ENCODE results near the gene AHCYL1. TPM values are rescaled to one million over a fixed set of nuclear protein-coding genes. Genes with fewer than 3 reads are reported as not detected.

The AHCYL1 gene
- total RNA-seq, 1 experiment from 2014 or later = 89.0 TPM

DNA sequence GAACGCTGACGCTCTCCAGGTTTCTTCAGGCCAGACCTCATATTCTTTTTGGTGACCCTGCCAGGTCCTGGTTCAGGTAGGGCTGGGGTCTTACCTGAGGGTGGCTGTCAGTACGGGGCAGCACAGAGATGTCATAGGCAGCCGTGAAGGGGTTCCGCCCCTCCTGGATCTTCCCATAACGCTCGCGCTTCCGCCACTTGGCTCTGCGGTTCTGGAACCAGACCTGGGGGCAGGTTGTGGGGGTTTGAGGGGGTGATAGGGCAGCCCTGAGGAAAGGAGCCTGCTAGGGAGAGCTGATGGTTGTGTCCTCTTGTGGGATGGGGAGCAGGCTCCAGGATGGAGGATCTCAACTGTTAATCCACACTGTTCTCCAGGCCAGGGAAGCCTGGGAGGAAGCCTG, 76.8 kb downstream of the AHCYL1 start:
- Histone ChIP-seq H2BK5ac (ENCODE audit: insufficient read length, low read length) (no peak overlapping the region), H3K27ac (ENCODE audit: insufficient read length, low read depth, low read length) (no peak overlapping the region), H2AFZ (ENCODE audit: low read length) (no peak overlapping the region), H3K23me2 (ENCODE audit: insufficient read length, low read depth, low read length, poor library complexity, severe bottlenecking) (no peaks in the 10 kb centered on the region), H3K79me2 (ENCODE audit: insufficient read depth, low read length) (no peaks in the 10 kb centered on the region), H2BK20ac (ENCODE audit: low read depth, low read length, poor library complexity, severe bottlenecking) (no peak overlapping the region), H4K8ac (replicated peaks; ENCODE audit: insufficient read length, low read depth, low read length) (no peak overlapping the region), H2BK120ac (ENCODE audit: low read depth, low read length, poor library complexity, severe bottlenecking) (no peak overlapping the region), H2BK12ac (ENCODE audit: insufficient read length, low read depth, low read length) (no peak overlapping the region), H3K4me2 (ENCODE audit: insufficient read depth, insufficient read length, low read length) (no peak overlapping the region), H3K9ac (ENCODE audit: extremely low read depth, insufficient read length, low read length) (no peak overlapping the region), H4K5ac (ENCODE audit: insufficient read length, low read depth, low read length) (no peak overlapping the region), H2AK5ac (ENCODE audit: insufficient read length, low read length) (no peak overlapping the region), H3K4me1 (ENCODE audit: insufficient read depth, low read length) (no peaks in the 10 kb centered on the region), H3K14ac (ENCODE audit: insufficient read depth, low read length) (no peak overlapping the region), H3K27me3 (ENCODE audit: insufficient read depth, low read length) (peaks cover 8% of the 10 kb centered on the region; the same call in 1 of the 2 replicates), H3K18ac (ENCODE audit: insufficient read length, low read depth, low read length) (no peak overlapping the region), H3T11ph (ENCODE audit: low read length) (no peak overlapping the region), H3K23ac (ENCODE audit: insufficient read length, low read depth, low read length) (no peak overlapping the region), H3K4ac (ENCODE audit: low read depth, low read length) (no peak overlapping the region), H2BK15ac (ENCODE audit: low read depth, low read length) (no peak overlapping the region), H3K56ac (ENCODE audit: insufficient read length, low read depth, low read length) (no peak overlapping the region), H3K79me1 (ENCODE audit: insufficient read depth, low read depth, low read length, poor library complexity, severe bottlenecking) (no peaks in the 10 kb centered on the region), H4K20me1 (ENCODE audit: control insufficient read depth, insufficient read depth, insufficient read length) (no peaks in the 10 kb centered on the region), H4K91ac (ENCODE audit: insufficient read length, low read depth, low read length) (no peak overlapping the region), H3K9me3 (ENCODE audit: control insufficient read depth, low read depth, low read length) (no peaks in the 10 kb centered on the region)
- no CpG with 5 or more reads among the region's 10 CpGs for WGBS (ENCODE audit: extremely low coverage, insufficient read length, low lambda C conversion rate)
- no peak for DNase-seq
- Mint-ChIP-seq H3K4me1 (no peaks in the 10 kb centered on the region), H3K4me3 (no peak overlapping the region), H3K36me3 (ENCODE audit: insufficient read depth in 1 of 3, low read depth in 3 of 3) (peaks cover 22 to 39% (median 37%) of the 10 kb centered on the region in 3 experiments), H3K27ac (no peak overlapping the region), H3K27me3 (ENCODE audit: low read depth) (peaks cover 28% of the 10 kb centered on the region), H3K9me3 (no peaks in the 10 kb centered on the region; a peak in 1 of 5 replicates)
- TF ChIP-seq, protein P1, sequence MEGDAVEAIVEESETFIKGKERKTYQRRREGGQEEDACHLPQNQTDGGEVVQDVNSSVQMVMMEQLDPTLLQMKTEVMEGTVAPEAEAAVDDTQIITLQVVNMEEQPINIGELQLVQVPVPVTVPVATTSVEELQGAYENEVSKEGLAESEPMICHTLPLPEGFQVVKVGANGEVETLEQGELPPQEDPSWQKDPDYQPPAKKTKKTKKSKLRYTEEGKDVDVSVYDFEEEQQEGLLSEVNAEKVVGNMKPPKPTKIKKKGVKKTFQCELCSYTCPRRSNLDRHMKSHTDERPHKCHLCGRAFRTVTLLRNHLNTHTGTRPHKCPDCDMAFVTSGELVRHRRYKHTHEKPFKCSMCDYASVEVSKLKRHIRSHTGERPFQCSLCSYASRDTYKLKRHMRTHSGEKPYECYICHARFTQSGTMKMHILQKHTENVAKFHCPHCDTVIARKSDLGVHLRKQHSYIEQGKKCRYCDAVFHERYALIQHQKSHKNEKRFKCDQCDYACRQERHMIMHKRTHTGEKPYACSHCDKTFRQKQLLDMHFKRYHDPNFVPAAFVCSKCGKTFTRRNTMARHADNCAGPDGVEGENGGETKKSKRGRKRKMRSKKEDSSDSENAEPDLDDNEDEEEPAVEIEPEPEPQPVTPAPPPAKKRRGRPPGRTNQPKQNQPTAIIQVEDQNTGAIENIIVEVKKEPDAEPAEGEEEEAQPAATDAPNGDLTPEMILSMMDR (conservative IDR thresholded peaks at IDR 0.05) = no peak

Measured in H9 (cell line).